GM12801 (cell line): ENCODE results near the gene GDF7.

ENCODE experiments used
- CTCF ChIP-seq: IDR thresholded peaks from one replicate; pipeline ENCODE4 v1.5.1; 2011; ENCODE audit warnings: control low read depth; ENCODE audit not compliant: insufficient read length; ENCODE audit errors: extremely low read depth

Gene GDF7

GRCh38 chr2:20707601-20708000, 40.7 kb downstream of the GDF7 start:
- TF ChIP-seq CTCF, result no peak

- TF ChIP-seq CTCF, result no peak
Measured at GRCh38 chr2:20717641-20718040, 50.7 kb downstream of the GDF7 start.

- TF ChIP-seq CTCF, result no peak
Measured at GRCh38 chr2:20722592-20723240, 55.8 kb downstream of the GDF7 start.

- TF ChIP-seq CTCF, result no peak
Measured at GRCh38 chr2:20723543-20723942, 56.6 kb downstream of the GDF7 start.

- TF ChIP-seq CTCF, result no peak
Measured at GRCh38 chr2:20724500-20725053, 57.6 kb downstream of the GDF7 start.

- no peak for TF ChIP-seq CTCF
Measured at GRCh38 chr2:20725782-20726181, 58.8 kb downstream of the GDF7 start.

- no peak for TF ChIP-seq CTCF
Measured at GRCh38 chr2:20726913-20727312, 60.0 kb downstream of the GDF7 start.
